GM21515 (cell line): Measurements from ENCODE around the gene ITM2B.

Experiments used
- ATAC-seq: cut with Tn5 transposase; IDR thresholded peaks from one replicate; pipeline ENCODE4 v1.9.1; 2021; ENCODE audit not compliant: unreplicated experiment

Gene ITM2B

DNA sequence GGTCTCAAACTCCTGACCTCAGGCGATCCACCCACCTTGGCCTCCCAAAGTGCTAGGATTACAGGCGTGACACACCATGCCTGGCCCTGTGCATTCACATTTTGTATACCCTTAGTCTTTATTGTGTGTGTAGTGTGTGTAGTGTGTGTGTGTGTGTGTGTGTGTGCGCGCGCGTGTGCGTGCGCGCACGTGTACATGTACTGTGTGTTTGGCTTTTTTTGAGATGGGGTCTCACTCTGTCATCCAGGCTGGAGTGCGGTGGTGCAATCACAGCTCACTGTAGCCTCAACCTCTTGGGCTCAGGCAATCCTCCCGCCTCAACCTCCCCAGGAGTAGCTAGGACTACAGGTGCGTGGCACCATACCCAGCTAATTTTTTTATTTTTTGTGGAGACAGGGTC lies 22.1 kb downstream of the ITM2B start:
- ATAC-seq, result no peak

DNA sequence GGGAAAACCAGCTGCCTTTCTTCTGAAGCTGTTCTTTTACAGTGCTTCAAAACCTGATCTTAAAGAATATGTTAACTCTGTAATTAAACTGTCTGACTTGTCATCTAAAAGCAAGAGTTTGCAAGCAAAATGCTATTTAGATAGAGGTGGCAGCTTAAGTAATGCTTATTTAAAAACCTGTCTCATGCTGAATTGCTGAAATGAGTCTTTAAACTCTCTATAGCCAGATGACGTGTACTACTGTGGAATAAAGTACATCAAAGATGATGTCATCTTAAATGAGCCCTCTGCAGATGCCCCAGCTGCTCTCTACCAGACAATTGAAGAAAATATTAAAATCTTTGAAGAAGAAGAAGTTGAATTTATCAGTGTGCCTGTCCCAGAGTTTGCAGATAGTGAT lies 22.9 kb downstream of the ITM2B start:
- ATAC-seq, result no peak

GRCh38 chr13:48258002-48258401 lies 25.0 kb downstream of the ITM2B start:
- ATAC-seq, result no peak

- ATAC-seq, result no peak
Observed at GRCh38 chr13:48258430-48258829, 25.4 kb downstream of the ITM2B start.

DNA sequence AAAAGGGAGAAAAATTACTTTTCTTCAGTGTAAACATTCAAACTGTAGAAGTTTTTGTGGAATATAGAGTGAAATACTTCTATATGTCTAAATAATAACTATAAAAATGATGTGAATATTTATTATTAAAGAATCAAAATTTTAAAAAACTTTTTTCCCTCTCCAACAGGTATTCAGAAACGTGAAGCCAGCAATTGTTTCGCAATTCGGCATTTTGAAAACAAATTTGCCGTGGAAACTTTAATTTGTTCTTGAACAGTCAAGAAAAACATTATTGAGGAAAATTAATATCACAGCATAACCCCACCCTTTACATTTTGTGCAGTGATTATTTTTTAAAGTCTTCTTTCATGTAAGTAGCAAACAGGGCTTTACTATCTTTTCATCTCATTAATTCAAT lies 28.0 kb downstream of the ITM2B start:
- ATAC-seq, result no peak

DNA sequence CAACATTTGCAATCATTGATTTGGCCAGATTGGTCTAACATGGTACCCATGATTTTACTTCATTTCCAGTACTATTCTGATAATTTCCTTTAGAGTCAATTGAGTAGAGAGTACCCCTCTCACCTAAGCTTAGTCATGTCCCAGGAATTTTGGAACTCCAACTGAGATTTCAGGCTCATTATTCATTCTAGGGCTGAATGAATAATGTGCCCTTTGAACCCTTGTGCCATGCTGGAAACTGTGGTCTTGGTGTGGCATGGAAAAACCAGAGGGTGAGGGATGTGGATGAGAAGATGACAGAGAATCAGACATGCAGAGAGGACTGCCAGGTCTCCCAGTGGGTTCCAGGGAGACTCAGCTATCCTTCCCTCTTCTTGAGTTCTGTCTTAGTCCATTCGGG lies 30.2 kb downstream of the ITM2B start:
- no peak for ATAC-seq

DNA sequence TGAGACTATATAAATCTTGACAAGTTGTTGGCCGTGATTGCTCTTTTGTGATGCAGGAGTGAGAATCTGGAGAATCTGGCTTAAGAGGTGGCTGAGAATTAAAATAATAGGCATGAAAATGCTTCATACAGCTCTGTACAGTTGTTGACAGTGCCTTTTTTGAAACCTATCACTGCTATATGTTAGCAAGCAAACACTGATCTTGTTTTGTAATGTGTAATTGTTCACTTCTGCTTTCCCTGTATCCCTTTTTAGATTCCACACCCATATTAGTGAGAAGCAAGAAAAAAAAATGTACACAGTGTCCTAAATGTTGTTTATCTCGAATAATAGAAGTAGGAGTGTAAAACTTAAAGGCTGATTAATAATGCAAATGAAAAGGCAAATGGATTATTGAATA lies 31.1 kb downstream of the ITM2B start:
- ATAC-seq, result no peak

DNA sequence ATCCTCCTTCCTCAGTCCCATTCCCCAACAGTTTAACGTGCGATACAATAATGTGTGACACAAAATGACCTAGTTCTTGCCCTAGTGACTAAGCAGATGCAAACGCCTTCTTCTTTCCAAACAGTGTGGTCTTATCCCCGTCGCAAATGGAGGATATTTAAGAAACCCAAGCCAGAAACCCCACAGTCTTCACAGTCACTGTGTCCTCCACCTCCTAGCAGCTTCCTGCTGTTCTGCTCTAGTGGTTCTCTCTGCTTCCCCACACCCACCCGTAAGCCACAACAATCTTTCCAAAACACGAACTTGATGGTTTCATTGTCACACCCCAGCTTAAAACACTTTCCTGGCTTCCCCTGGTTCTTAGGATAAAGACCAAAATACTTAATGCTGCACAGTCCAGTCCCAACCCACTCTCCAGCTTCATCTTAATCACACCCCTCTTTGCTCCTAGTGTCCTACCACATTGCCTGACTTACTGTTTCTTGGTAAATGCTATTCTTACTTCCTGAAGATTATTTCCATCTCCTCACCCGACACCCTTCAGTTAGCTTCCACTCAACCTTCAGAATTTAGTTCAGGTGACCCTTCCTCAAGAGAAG lies 32.3 kb downstream of the ITM2B start:
- peak; percentile 70 for ATAC-seq

GRCh38 chr13:48266150-48266549 lies 33.1 kb downstream of the ITM2B start:
- ATAC-seq, result no peak

- no peak for ATAC-seq
Observed at GRCh38 chr13:48266701-48267639, 34.0 kb downstream of the ITM2B start.

DNA sequence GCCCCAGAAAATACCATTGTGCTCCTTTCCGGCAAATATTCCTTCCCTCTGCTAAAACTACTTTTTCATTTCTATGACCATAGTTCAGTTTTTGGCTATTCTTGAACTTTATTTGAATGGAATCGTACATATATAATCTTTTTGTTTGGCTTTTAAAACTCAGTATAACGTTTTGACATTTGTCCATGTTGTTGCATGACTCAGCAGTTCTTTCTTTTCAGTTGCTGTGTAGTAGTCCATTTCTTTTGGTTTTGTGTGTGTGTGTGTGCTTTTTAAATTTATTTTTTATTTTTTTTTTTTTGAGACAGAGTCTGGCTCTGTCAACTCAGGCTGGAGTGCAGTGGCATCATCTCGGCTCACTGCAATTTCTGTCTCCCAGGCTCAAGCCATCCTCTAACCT lies 35.0 kb downstream of the ITM2B start:
- no peak for ATAC-seq

DNA sequence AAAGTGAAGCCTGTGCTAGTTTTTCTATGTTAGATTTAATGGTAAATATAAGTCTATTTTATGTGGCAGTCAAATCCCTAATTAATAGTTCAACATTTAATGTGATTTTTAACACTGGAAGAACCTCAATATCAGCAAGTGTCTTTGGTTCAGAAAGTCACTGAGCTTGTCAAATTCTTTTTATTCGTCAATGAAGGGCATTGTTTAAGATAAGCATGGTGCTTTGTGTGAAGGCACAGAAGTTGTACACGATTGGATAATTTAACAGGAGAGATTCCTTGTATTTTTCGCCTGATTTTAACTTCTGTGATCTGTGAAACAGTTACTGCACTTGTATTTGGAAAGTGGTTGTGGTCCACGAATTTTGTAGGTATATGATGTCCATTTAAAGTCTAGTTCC lies 40.3 kb downstream of the ITM2B start:
- ATAC-seq, result no peak

GRCh38 chr13:48275507-48275906 lies 42.5 kb downstream of the ITM2B start:
- ATAC-seq, result no peak

- no peak for ATAC-seq
Observed at GRCh38 chr13:48278806-48279205, 45.8 kb downstream of the ITM2B start.

- no peak for ATAC-seq
Observed at GRCh38 chr13:48281556-48281955, 48.5 kb downstream of the ITM2B start.

GRCh38 chr13:48291730-48292129 lies 58.7 kb downstream of the ITM2B start:
- no peak for ATAC-seq

DNA sequence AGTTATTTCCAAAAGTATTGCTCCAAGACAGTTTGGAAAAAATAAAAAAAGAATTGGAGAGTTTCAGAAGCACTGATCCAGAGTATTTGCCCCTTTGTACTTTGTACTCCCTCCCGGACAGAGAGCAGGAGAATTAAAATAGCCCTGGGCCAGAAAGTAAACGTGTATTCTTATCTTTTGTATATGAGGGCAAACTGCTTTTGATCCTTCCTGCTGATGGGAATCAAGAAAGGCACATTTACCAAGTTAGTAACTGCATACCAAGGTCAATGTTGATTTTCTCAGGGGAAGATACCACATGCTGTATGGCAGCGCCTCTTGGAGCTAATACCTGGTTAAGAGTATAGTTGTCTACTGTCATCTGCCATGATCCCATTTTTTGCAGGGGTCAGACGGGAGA lies 59.6 kb downstream of the ITM2B start:
- no peak for ATAC-seq

GRCh38 chr13:48294653-48295052 lies 61.6 kb downstream of the ITM2B start:
- no peak for ATAC-seq

- no peak for ATAC-seq
Observed at GRCh38 chr13:48295271-48295670, 62.3 kb downstream of the ITM2B start.

DNA sequence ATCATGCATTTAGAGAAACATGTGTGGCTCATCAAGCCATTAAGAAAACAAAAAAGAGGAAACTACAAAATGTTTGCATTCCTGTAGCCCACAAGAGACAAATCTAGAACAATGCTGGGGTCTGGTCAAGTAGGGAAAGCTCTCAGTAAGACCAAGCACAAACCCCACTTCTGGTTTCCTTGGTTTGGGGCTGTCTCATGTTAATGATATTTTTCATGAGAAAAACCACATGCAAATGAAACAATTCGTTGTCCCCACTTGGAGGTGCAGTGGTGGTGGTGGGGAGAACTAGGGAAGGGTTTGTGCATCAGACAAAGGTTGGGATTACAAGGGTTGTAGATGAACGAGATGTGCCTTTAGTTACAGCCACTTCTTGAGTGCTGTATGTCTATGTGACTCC lies 63.5 kb downstream of the ITM2B start:
- no peak for ATAC-seq

GRCh38 chr13:48297131-48297786 lies 64.3 kb downstream of the ITM2B start:
- no peak for ATAC-seq

- ATAC-seq, result no peak
Observed at GRCh38 chr13:48299591-48299990, 66.6 kb downstream of the ITM2B start.
